Activated CD8-positive, alpha-beta memory T cell treated with anti-CD3 and anti-CD28 coated beads for 4 hours (primary cell): ENCODE data around the gene HTRA3.
"Not testable (repeated sequence)": the region's sequence is repeated elsewhere in the genome, so short reads cannot be mapped to it uniquely, and the experiment has no call there.

Source experiments
- DNase-seq, 2 donors: peaks; one replicate each; pipeline ENCODE4 v3.0.0-alpha.2; 2020; ENCODE audit warnings: low read depth in 2 of 2

Gene HTRA3

DNA sequence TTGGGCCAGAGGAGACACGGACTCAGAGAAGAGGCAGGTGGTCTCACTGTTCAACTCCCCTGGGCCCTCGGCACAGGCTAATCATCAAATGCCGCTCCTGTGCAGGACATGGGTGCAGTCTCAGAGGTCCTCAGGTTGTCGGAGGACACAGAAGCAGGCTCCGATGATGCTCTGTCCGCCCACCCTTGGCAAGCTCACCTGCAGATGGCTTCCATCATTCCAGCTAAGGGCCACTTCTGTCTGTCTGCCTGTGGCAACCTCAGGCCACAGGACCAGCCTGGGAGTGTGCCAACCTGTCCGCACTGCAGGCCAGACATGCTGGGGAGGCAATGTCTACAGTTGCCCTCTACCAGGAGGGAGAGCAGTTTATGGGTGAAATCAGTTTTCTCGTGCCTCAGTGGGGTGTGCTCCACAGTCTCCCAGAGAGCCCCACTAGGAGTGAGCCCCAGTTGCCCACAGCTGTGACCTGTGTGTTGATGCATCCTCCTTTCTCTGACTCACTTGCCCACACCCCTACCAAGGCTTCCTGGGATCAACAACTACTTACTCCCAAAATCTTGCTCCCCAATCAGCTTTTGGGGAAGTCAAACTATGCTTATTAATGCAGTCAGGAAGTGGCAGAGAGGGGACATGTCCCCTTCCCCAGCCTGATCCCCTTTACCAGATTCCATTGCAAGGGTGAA, 55.9 kb downstream of the HTRA3 start:
- no peak for DNase-seq

DNA sequence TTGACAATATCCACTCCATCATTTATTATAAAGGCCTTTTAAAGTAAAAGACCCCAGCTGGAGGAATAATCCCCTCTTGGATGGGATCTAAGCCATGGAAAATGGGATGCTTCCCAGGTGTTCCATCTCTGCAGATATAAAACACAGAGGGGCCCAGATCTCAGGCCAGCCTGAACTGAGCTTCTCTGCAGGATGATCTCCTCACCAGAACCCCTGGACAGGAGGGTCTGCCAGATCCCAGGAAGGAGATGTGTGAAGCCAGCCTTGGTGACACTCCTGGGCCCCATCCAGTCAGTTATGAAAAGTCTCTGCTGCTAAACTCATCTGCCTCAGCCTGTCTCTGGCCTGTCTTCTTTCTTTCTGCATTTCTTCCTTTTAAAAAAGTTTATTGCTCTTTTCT, 56.7 kb downstream of the HTRA3 start:
- no peak for DNase-seq

DNA sequence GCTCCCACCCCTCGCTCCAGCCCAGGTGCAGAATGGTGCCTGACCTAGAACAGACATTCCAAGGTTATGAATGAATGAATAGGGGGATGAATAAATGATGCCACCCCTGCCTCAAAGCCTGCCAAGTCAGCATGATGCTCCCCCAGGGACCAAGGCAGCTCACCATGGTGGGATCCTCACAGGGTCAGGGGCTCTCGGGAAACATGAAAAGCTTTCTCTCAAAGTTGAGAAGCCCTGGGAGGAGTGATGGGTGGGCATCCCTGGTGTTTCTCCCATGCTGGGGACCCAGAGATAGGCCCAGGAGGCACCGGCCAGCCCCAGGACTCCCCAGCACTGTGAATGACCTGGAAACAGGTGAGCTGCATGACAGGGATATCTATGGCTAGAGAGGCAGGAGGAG, 58.9 kb downstream of the HTRA3 start:
- DNase-seq = no peak

DNA sequence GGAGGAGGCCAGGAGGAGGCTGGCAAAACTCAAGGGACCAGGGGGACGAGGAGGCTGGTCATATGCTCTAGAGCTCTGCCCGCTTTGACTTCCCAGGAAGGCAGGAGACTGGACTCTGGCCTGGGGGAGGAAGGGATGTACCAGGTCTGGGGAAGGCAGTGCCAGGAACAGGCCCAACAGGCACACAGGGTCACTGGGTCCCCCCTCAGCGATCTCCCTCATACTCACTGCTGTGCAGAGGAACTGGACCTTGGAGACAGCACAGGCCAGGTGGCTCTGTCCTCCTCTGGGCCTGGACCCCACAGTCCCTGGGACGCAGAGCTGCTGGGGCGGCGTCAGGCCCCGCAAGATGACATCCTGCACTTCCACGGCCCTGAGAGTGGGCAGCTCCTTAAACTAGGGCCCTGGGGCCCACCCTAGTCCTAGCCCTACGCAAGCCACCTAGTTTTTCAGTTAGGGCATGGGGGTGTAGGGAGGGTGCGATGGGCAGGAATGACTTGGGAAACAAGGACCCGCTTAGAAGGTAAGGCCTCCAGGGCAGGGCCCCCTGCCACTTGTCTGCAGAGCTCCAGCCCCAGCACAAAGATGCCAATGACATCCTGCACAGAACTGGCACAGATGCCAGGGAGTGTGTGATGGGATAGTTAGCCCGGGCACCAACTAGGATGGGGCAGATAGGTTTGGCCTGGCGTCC, 59.5 kb downstream of the HTRA3 start:
- no peak for DNase-seq

DNA sequence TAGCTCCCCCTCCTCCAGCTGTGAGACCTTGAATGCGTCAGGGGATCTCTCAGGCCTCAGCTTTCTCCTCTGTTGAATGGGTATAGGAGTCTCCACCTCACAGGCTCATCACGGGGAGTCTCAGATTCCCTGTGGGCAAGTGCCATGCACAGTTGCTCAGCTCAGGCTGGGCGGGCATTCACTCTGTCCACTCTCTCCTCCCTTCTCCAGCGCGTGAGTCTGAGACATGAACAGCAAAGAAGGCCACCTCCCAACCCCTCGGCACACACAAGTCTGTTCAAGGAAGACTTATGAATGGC, 60.0 kb downstream of the HTRA3 start:
- DNase-seq = no peak

DNA sequence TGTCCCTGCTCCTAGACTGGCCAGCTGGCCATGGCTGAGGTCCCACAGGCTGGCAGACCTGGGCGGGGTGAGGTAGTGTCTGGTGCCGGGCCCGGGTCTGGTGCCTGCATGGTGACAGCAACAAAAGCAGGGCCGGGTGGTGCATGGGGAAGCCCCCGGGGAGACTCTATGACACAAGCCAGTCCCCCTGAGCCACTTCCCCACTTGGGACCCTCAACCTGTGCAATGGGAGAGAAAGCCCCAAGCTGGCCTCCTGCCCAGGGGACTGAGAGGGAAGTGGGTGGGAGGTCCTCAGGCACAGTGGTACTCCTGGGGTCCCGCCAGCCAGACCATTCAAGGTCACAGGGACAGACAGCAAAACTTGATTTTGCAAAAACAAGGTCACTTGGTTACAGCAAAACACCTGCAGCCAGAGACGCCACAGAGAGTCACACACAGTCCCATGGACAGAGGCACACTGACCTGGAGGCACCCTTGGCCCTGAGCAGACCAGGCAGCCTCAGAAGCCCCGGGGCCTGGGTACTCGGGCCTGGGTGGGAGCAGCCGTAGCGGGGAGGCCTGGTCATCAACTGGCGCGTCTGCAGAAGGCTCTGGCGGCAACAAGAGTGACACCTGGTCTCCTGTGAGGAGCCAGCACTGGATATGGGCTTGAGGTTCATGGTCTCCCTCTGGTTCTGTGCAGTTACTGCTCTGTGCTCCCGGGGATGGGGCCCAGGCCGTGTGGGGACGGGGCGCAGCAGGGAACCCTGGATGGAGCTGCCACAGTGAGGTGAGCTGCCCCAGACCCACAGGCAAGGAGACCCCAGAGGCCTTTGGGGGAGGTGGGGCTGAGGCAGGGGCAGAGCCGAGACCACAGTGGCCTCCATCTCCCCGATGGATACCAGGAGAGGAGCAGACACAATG, 60.6 kb downstream of the HTRA3 start:
- DNase-seq = no peak

DNA sequence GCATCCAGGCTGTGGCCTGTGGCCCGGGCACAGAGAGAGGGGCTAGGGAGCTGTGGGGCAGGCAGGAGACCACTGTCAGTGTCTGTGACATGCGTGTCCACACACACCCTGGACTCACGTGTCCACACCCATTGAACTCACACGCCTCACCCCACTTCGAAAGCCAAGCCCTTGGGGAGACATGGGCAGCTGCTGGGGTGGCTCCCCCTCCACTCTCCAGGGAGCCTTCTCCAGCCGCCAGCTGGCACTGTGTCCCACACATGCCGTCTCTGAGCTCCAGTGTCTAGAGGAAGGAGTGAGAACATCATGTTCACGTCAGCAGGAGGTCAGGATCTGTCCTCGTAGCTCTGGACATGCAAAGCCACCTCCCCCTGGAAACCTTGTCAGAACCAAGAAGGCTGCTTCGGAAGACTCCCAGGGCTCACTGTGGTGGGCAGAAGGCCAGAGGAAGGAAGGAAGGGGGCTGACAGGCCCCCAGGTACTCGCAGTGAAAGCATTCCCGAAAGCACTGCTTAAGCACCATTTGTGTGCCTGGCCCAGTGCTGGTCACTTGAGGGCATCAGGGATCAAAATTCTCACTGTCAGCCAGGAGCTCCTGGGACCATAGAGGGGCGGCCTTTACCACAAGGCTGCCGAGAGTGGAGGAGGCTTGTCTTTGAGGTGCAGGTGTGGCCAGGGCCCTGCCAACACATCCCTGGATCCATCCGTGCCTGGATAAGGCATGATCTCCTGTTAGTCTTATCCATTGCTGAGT, 61.4 kb downstream of the HTRA3 start:
- DNase-seq = no peak

DNA sequence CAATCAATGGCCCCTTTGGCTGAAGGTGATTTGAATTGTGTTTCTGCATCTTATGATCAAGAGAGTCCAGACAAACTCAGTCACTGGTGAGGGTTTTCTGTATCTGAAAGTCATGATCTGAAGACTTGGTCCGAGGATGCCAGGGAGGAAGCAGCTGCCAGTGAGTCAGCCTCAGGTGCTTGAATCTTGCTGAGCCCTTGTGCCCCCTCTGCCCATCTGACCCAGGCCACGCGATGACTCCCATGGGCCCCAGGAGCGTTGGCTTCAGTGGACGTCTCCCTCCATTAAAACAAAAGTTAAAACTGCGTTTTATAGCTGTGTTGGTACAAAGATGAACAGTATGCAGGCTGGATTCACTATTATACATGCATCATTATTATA, 62.0 kb downstream of the HTRA3 start:
- no peak for DNase-seq

DNA sequence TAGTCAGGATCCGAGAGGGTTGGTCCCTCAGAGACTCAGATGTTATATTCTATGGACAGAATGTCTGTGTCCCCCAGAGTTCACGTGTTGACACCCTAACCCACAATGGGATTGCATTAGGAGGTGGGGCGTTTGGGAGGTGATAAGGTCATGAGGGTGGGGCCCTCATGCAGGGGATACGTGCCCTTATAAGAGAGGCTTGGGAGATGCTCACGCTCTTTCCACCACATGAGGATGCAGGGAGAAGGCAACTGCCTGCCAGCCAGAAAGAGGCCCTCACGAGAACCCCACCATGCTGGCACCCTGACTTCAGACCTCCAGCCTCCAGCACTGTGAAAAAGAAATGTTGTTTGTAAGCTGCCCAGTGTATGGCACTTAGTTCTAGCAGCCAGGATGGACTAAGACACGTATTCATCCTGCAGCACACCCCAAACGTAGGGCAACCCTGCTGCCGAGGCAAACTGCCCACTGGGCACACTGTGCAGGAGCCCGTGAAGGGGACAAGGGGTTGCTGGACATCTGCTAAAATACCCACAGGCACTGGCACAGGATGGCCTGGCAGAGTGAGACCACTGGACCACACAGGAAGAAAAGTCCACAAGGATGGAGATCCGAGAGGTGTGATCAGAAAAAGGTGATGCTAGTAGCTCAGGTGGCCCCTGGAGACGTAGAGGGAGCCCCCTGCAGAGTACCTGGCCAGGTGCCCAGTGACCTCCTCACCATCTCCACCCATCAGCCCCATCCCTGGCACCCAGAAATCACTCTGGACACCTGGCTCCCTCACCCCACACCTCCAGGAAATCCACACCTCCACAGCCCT, 62.7 kb downstream of the HTRA3 start:
- DNase-seq = no peak

DNA sequence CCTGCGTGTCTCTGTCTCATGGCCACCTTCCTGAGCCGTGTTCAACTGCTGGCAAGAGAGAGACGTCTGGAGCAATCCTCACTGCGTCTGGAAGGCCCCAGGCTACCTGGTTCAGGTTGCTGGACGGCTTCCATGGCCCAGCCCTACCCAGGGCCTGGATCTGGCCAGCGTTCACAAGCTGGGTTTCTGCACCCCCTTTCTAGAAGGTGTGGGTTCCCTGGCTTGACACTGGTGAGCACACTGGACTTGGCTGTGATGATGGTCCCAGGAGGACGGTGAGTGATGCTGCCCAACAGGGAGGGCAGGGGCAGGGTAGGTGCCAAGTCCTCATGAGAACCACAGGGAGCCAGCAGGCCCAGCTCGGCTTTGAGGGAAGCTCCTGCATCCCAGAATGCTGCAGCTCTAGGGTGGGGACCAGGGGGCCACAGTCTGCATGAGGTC, 63.4 kb downstream of the HTRA3 start:
- DNase-seq = no peak

DNA sequence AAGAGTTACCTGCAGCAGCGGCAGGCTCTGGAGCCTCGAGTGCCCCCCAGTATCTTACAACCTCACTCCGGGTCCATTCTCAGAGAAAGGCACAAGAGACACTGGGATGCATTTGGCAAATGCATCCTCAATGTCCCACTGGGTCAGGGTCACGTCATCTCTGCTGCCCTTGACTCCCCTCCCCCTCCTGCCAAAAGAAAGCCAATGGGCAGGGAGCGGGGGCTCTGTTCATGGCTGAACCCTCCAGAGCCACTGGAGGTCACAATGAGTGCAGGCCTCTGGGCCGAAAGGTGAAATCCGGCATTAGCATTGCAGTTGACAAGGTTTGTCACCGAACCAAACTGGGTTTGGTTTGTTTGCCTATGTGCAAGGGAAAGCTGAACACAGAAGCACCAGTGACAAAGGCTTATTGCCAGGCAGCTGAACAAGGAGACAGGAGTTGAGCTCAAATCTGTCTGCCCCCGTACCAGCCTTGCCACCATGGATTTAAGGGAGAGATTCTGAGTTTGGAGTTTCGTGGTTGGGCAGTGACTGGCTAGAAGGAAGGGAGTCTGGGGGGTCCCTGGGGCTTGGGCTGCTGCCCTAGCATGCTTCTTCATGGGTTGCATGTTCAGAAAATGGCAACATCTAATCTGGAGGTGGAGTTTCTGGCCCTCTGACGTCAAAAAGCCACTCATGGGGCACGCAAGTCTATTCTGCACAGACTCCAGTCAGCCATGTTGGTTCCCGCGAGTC, 64.3 kb downstream of the HTRA3 start:
- DNase-seq = no peak

DNA sequence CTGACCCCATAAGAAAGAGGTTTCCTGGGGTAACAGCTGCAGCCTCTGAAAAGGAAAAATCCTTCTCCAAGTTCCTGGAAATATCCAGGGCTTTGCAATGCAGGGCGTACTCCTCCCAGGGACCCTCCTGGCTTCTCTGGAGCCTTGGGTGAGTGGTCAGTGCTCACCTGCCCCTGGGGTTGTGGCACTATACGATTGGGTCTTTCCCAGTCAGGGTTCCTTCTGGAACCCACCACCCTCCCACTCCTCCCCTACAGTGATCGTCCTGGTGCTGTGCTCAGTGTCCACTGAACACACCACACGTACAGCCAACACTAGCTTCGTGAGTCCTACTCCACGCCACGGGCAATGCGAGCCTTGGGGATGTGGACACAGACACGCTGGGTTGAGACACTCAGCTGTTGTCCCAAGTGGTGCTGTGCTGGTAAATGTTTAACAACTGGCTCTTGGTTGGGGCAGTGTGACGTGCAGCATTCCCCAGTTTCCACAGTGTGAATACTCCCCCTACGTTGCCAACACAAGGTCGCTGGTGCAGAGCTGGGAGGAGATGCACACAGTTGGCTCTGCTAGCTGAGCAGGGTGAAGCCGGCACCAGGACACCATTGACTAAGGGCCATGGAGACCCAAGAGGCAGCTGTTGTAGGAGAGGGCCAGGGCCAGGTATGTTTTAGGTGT, 65.4 kb downstream of the HTRA3 start:
- DNase-seq = no peak

DNA sequence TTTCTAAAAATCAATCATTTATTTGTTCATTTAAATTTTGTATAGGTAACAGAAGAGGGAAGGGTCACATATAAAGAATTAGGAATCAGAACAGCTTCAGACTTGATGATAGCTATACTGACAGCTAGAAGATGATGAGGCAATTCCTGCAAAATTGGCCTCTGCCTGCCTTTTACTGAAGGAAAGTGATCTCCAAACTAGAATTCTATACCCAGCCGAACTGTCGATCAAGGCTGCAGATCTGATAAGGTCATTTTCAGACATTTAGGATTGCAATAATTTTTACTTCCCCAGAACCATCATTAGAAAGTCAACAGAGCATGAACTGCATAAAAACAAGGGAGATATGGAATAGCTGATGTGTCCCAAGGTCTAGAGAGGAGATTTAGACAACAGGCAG, 66.3 kb downstream of the HTRA3 start:
- no peak for DNase-seq

DNA sequence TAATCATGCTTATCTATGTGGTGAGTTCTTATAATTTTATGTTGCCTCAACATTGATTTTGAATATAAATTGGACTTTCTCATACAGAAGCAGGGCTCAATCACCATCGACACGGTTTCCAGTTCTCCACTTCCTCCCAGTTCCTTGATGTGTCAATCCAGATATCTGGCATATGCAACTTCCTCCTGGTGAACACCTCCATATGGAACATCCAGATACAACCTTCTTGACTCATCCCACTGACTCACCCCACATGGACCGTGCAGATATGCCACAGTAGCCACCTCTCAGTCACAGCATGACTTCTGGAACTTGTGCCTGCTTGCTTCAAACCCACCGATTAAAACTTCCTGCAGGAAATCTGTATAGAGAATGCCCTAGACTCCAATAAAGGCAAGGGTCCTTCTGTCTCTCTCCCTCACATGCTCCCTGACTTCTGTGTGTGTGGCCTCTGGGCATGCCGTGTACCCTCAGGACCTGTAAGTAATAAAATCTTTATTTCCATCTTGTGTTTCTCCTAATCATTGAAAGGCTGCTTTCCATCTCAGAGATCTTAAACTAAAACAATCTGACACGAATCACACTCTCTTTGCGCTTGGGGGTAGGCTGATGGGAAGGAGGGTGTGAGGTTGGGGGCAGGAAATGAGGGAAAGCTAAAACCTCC, 67.0 kb downstream of the HTRA3 start:
- DNase-seq = no peak

DNA sequence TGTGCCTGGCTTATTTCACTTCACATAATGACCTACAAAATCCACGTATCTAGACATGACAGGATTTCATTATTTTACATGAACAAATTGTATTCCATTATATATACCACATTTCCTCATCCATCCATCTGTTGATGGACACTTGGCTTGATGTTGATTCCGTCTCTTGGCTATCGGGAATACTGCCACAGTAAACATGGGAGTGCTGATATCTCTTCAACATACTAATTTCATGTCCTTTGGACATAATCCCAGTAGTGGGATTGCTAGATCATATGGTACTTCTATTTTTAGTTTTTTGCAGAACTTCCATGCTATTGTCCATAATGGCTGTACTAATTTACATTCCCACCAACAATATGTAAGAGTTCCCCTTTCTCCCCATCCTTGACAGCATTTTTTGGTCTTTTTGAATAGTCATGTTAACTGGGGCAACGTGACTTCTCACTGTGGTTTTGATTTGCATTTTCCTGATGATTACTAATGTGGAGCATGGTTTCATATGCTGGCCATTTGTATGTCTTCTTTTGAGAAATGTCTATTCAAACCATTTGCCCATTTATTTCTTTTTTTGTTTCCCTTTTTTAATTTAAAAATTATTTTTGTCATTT, 68.9 kb downstream of the HTRA3 start:
- no peak for DNase-seq

DNA sequence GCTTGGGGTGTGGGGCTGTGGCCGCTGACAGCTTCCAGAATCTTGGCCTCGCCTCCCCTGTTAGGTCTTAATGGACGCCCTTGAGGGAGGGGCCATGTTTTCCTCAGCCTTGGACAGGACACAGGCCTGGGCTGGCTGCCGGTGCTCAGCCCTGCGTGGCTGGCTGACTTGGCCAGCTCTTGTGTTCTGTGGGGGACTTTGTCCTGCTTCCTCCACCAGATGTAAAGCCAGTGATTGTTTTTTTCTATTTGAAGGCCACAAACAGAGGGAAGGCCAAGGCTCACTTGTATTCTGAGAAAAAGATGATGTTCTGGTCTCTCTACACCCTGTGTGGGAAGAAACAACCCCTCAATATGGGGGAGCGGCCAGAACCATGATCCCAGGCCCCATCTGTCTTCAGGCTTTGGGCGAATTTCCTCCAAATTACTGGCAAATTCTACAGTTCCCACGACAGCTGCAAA, 71.3 kb downstream of the HTRA3 start:
- DNase-seq = no peak

DNA sequence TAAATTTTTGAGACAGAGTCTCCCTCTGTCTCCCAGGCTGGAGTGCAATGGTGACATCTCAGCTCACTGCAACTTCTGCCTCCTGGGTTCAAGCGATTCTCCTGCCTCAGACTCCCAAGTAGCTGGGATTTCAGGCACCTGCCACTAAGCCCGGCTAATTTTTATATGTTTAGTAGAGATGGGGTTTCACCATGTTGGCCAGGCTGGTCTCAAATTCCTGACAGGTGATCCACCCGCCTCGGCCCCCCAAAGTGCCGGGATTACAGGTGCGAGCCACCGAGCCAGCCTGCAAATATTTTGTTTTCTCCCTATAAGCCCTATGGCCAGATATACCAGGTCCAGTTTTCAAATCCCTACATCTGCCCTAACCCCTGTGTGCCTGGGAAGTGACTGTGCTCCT, 71.7 kb downstream of the HTRA3 start:
- DNase-seq = not testable (repeated sequence)

DNA sequence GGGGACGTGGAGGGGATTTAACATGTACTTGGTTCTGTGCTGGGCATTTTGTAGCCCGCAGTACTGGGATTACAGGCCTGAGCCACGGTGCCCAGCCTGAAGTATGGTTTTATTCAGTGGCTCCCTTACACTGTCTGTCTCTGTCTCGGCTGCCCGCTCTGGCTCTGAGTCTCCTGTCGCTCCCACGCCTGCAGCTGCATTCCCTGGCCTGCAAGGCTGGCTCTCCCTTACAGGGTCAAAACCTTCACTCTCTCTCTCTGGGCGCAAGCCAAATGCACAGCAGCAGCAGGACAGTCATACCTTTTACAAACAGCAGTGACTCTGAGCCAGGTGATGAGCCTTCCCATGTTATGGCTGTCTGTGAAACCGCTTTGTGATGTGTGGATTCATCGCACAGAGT, 72.1 kb downstream of the HTRA3 start:
- no peak for DNase-seq
